Placental epithelial cell (primary cell): Measurements from ENCODE around the gene FAM131A. TPM values are rescaled to one million over a fixed set of nuclear protein-coding genes. Genes with fewer than 3 reads are reported as not detected.
A peak's percentile ranks its signal among the peaks of the same experiment; 100 is the strongest.

ENCODE experiments used
- small RNA-seq: library from RNA; depleted of rRNA; stranded (forward); fragments of <200 nt; gene quantifications from one replicate; pipeline ENCODE3, GENCODE V24; 2012
- total RNA-seq: library from RNA; depleted of rRNA; stranded (reverse); fragments of >200 nt; gene quantifications from 2 replicates; pipeline ENCODE4 v1.2.3, GENCODE V29; 2012

Gene FAM131A, protein sequence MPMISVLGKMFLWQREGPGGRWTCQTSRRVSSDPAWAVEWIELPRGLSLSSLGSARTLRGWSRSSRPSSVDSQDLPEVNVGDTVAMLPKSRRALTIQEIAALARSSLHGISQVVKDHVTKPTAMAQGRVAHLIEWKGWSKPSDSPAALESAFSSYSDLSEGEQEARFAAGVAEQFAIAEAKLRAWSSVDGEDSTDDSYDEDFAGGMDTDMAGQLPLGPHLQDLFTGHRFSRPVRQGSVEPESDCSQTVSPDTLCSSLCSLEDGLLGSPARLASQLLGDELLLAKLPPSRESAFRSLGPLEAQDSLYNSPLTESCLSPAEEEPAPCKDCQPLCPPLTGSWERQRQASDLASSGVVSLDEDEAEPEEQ
- 11.4 and 20.4 TPM in 2 replicates for total RNA-seq

DNA sequence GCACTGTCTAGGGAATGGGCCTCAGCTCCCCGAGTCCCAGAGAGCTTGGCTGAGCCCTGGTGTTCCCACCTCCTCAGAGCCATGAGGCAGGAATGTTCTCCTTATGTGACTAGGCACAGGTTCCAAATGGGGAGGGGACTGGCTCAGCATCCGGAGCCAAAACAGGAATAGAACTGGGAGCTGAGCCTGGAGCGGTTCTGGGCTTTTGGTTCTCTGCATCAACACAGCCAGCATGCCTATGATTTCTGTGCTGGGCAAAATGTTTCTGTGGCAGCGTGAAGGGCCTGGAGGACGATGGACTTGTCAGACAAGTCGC, at the start of gene FAM131A:
Gene FAM131A, plus strand, starts transcription at position 202 of the 316 bp plus-strand sequence. Its CDS starts 31 bp downstream, at position 233.

DNA sequence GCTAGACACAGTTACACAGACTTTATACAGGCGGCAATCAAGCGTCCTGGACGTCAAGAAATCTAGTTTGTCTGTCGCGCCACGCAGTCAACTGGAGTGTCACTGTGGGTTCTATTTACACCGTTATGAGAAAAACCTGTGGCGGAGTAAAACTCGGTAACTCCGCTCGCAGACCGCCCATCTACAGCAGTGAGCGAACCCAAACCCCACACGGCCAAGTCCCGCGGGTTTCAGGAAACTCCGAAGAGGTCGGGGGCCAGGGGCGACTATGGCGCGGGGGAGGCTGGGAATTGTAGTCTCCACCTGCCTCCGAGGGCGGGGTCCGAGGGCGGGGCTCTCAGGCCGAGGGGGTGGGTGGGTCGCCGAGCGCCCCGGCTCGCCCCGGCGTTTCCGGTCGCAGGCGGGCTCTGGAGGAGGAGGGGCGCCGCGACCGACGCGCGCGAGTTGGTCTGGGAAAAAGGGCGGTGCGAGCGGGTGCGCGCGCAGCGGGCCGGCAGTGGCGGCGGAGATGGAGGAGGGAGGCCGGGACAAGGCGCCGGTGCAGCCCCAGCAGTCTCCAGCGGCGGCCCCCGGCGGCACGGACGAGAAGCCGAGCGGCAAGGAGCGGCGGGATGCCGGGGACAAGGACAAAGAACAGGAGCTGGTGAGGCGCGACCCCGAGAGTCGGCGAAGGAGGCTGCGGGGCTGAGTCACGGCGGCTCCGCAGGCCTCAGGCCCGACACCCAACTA, 38.5 kb upstream of the FAM131A start, which contains the start of gene PSMD2:
Gene PSMD2, plus strand, starts transcription at position 483 of the 729 bp plus-strand sequence. Its CDS starts 26 bp downstream, at position 509.

DNA sequence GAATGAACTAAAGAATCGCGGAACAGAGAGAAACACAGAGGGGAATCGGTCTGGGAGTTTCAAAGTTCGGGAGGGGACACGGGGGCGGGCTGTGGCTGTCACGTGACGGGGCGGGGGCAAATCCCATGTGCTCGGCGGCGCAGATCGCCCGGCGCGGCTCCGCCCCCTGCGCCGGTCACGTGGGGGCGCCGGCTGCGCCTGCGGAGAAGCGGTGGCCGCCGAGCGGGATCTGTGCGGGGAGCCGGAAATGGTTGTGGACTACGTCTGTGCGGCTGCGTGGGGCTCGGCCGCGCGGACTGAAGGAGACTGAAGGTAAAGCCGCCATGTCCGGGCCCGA, 23.1 kb upstream of the FAM131A start, which contains the start of gene EIF4G1:
Gene EIF4G1, plus strand, starts transcription at position 244 of the 337 bp plus-strand sequence. CDS start 1,191 bp downstream, outside the sequence.

DNA sequence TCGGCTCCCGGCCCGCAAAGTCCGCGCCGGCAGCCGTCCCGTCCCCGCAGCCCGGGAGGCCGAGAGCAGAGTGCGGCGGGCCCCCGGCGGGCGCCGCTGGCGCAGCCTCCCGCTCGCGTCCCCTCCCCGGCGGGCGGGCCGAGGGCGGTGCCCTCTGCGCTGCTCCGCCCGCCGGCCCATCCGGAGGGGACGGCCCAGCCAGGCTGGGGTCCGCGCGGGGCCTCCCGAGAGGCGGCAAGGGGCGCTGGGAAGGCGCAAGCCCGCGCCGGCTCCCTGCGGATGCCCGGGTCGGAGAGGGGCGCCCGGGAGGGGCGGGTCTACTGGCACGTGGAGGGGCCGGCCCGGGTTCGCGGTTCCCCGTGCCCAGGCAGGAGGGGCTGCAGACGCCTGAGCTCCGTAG, 24.1 kb downstream of the FAM131A start, which contains the start of the genes CLCN2 and POLR2H:
Gene CLCN2, minus strand, starts transcription at position 74 of the 400 bp plus-strand sequence. CDS start 126 bp downstream, outside the sequence.
Gene POLR2H, plus strand, starts transcription at position 179 of the 400 bp plus-strand sequence. CDS start 1,783 bp downstream, outside the sequence.

DNA sequence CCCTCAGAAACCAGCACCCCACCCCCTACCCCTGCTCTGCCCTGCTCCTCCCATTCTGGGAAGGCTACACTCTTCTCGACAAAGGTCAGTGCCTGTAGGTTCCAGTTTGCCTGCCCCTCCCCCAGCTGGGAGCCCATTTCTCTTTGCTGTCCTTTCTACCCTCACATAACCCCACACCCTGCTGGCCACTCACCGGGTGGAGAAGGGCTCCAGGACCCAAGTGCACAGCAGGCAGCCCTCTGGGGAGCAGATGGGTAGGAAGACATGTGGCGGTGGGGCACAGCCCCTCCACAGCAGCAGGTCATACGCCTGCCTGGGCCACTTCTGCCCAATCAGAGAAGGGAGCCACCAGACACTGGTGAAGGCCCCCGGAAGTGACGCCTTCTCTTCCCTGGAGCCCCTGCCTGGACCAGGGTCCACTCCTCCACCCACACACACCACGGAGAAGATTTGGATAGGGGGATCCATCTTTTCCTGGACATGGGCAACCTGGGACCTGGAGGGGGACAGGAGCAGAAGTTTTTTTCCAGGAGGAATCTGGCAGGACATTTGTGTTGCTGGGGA, 40.6 kb downstream of the FAM131A start, which contains the start of gene THPO:
Gene THPO, minus strand, starts transcription at position 326 of the 564 bp plus-strand sequence. CDS start 1,948 bp downstream, outside the sequence.

DNA sequence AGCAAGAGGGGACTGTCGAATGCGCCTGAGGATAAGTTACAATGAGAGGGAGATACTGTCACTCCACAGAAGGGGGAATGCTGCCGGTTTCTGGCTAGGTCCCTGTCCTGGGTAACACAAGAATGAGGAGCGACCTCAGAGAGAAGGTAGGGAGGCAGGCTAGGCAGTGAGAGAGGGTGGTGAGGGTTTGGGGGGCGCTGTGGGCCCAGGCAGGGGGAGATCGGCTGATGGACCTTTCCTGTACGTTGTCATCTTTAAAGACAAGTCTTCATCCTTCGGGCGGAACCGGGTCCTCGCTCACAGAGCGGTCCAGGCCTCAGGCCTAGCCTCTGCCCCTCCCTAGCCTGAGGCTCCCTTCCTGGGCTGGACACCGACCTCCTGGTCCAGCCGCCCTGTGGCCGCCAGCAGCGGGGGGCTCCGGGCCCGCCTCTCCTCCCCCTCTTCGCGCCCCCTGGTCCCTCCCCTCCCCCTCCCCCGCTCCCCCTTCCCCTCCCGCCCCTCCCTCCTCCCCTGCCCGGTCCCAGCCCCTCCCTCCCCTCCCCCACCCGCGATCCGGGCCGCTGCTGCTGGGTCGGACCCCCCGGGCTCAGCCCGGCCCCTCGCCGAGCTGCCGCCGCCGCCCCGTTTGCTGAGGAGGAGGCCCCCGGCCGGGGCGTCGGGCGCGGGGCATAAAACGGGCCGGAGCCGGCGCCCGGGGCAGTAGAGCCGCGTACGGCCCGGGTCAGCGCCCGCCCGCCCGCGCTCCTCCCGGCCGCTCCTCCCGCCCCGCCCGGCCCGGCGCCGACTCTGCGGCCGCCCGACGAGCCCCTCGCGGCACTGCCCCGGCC, 42.2 kb downstream of the FAM131A start, which contains the start of gene CHRD:
Gene CHRD, plus strand, starts transcription at position 697 of the 827 bp plus-strand sequence. CDS start 265 bp downstream, outside the sequence.

Small RNA genes lying within 50 kb of the gene (small RNA-seq; reads per million reads assigned to genes)
- 633 reads per million, percentile 99 among the genes with 10 or more reads in this experiment for gene SNORD66

Other genes starting within 250 kb of the FAM131A start
- not detected in 2 replicates for gene HTR3E, start 240.5 kb upstream of the FAM131A start, total RNA-seq
- gene EIF2B5, start 202.2 kb upstream of the FAM131A start, total RNA-seq, result 29.1 and 37.8 TPM in 2 replicates
- 54.2 and 67.8 TPM in 2 replicates for gene DVL3, start 182.2 kb upstream of the FAM131A start, total RNA-seq
- 258 and 487 TPM in 2 replicates for gene AP2M1, start 162.7 kb upstream of the FAM131A start, total RNA-seq
- 58.9 and 69.1 TPM in 2 replicates for gene ABCF3, start 151.4 kb upstream of the FAM131A start, total RNA-seq
- 0.11 TPM in 1 of 2 replicates, not detected in the other for gene VWA5B2, start 108.0 kb upstream of the FAM131A start, total RNA-seq
- gene ALG3, start 88.6 kb upstream of the FAM131A start, total RNA-seq, result 29.1 and 46.0 TPM in 2 replicates
- gene EEF1AKMT4, start 87.9 kb upstream of the FAM131A start, total RNA-seq, result 10.4 and 10.6 TPM in 2 replicates
- gene CAMK2N2, start 76.0 kb upstream of the FAM131A start, total RNA-seq, result 0.39 TPM in 1 of 2 replicates, not detected in the other
- not detected in 2 replicates for gene ECE2, start 61.6 kb upstream of the FAM131A start, total RNA-seq
- 208 and 513 TPM in 2 replicates for gene PSMD2, start 38.4 kb upstream of the FAM131A start, total RNA-seq
- gene EIF4G1, start 23.0 kb upstream of the FAM131A start, total RNA-seq, result 280 and 405 TPM in 2 replicates
- 5.6 and 10.2 TPM in 2 replicates for gene CLCN2, start 24.0 kb downstream of the FAM131A start, total RNA-seq
- 39.3 and 56.6 TPM in 2 replicates for gene POLR2H, start 24.1 kb downstream of the FAM131A start, total RNA-seq
- not detected in 2 replicates for gene THPO, start 40.6 kb downstream of the FAM131A start, total RNA-seq
- under 0.01 TPM in 1 of 2 replicates, not detected in the other for gene CHRD, start 42.5 kb downstream of the FAM131A start, total RNA-seq
- 3.7 and 4.7 TPM in 2 replicates for gene EPHB3, start 224.2 kb downstream of the FAM131A start, total RNA-seq